HG02588 (cell line): ENCODE measurements around the gene NDUFS1.
"Not testable (repeated sequence)": the region's sequence is repeated elsewhere in the genome, so short reads cannot be mapped to it uniquely, and the experiment has no call there.

Source experiments
- ATAC-seq: cut with Tn5 transposase; IDR thresholded peaks from one replicate; pipeline ENCODE4 v1.9.1; 2021; ENCODE audit warnings: mild to moderate bottlenecking, moderate library complexity; ENCODE audit not compliant: unreplicated experiment

NDUFS1 gene

GRCh38 chr2:206105541-206105940 lies 53.7 kb downstream of the NDUFS1 start:
- no peak for ATAC-seq

- no peak for ATAC-seq
Measured at GRCh38 chr2:206105038-206105437, 54.2 kb downstream of the NDUFS1 start.

DNA sequence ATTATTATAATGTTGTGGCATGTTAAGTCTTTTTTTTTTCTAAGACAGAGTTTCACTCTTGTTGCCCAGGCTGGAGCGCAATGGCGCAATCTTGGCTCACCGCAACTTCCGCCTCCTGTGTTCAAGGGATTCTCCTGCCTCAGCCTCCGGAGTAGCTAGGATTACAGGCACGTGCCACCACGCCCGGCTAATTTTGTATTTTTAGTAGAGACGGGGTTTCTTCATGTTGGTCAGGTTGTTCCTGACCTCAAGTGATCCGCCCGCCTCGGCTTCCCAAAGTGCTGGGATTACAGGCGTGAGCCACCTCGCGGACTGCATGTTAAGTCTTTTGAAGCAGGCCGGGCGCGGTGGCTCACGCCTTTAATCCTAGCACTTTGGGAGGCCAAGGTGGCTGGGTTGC lies 60.4 kb downstream of the NDUFS1 start:
- ATAC-seq = not testable (repeated sequence)

GRCh38 chr2:206098471-206098870 lies 60.8 kb downstream of the NDUFS1 start:
- ATAC-seq = no peak

- no peak for ATAC-seq
Measured at GRCh38 chr2:206096876-206097275, 62.4 kb downstream of the NDUFS1 start.

DNA sequence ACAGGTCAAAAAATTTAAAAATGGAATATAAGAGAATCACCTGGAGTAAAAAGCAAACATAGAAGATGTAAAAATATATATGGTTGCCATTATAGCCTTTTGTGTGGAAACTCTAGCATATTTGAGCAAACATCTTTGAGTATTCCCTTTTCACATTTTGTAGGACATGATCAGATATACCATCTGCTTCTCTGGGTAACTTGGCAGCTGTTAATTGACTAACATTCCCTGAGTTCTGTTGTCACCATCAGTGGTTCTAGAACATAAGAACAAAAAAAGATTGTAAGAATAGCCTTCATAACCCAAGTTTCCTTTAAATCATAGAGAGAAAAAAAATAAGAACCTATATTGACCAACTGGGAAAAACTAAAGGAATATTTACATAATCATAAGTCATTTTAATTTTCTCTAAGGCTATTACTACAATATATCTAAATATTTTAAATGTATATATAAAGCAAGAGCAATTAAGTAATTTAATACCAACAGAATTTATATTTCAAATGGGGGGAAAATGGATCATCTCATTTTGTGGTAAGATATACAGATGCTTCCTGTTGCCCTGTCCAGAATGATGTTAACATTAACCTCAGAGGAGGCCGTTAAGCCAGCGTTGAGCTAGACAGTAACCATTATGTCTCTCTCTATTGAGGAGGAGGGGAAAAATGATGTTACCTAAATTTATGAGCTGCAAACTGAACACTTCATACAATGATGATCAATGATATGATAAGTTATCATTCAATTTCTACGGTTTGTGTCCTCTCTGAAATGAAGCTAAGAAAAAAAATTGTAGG lies 63.5 kb downstream of the NDUFS1 start:
- no peak for ATAC-seq

GRCh38 chr2:206092297-206092696 lies 66.9 kb downstream of the NDUFS1 start:
- no peak for ATAC-seq

DNA sequence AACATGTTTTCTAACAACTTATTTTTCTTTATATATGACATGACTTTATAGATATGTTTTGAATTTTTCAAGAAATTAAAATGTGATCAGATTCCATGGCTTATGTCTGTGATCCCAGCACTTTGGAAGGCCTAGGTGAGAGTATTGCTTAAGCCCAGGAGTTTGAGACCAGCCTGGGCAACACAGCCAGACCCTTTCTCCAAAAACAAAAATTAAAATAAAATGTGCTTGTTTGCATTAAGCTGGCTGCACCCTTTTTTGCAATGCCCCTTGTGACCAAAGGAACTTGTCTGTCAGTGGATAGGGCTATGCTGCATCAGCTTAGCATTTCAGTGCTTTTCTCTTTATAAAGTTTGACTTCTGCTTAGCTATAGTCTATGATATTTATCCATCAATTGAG lies 71.0 kb downstream of the NDUFS1 start:
- no peak for ATAC-seq

- ATAC-seq = no peak
Measured at GRCh38 chr2:206086716-206087350, 72.4 kb downstream of the NDUFS1 start.

GRCh38 chr2:206085742-206086445 lies 73.3 kb downstream of the NDUFS1 start, which contains the start of gene INO80D:
Gene INO80D (minus strand): TSS chr2:206086174. CDS start chr2:206063016, 23,158 bp downstream.
- ATAC-seq = peak; percentile 82

DNA sequence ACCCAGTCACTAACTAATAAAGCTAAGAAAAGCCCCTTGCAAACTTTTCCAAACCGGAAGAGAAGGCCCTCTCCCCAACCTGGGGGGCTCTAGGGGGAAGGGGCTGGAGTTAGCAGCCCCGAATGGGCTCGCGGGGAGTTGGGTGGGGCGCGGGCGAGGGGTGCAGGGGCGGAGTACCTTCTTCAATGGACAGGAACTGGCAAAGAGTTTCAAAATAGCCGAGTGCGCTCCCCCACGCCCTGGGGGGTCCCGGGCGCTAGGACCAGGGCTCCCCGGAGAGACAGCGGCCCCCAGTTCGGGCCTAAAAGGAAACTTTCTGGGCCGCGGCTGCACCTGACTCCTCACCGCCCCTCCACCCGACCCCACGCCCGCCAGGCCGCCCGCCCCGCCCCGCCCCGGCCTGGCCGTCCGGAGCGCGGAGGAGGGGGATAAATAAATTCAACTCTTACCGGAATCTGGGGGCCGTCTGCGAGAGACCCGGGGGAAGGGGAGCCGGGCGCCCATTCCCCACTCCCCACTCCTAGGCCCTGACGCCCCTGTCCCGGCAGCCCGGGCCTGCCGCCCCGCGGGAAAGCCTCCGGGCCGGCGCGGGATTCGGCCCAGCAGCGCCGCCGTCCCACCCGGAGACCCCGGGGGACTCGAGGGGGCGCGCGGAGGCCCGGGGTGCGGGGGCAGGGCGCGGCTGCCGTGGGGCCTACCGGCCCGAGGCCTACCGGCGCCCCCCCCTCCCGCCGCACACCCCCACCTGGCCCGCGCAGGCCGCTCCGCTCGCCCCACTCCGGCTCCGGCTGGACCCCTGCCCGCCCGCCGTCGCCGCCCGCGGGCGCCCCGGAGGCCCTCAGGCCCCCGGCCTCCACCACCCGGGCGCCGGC lies 74.1 kb downstream of the NDUFS1 start:
- peak; percentile 29 for ATAC-seq

DNA sequence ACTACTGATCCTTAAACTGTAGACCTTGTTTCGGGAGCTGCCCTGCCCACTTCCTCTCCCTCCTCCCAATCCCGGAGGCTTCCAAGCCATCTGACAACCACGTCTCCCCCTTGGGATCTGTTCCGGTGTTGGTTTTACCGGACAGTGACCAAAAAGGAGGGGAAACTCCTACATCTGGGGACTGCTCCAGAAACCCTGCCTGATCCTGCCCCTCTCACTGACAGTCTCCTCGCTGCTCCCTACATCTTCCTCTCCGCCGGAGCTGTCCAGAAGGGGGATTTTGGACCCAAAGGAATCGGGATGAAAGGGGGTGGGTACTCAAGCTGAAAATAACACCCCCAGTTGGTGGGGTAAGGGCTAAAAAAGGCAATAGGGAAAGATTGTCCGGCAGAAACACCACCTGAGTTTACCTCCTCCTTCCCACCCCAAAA lies 74.8 kb downstream of the NDUFS1 start:
- ATAC-seq = no peak

DNA sequence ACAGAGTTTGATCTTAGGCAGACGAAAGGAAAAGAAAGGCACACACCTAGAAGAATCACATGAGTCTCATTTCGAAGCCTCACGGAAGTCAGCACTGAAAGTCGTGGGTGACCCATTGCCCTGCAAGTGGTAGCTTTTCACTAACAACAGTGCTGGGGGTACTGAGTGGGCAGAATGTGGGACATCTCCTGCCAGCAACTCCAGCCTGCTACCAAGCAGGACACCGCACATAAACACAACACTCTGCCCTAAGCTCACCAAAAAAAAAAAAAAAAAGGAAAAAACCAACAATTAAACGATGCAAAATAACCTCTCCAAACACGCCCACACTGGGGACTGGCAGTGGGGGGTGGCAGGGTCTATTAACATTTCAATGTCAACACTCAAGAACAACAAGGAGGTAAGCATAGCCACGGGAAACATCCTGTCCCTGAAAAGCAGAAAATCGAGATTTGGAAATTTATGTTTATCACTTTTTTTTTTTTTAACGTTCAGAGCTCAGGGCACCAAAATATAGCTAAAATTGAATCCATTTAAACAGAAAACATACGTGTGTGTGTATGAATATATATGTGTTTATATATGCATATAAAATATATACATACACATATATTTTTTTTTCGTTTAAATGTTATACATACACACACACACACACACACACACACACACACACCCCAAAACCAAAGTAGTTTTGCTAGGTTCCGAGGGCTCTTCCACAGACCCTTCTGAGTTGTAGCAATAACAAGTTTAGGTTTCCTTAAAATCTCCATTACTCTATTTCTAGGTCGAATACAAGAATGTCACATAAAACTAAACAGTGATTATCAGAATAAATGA lies 75.4 kb downstream of the NDUFS1 start:
- ATAC-seq = peak; percentile 20

- ATAC-seq = no peak
Measured at GRCh38 chr2:206082298-206082843, 76.9 kb downstream of the NDUFS1 start.

- ATAC-seq = no peak
Measured at GRCh38 chr2:206080927-206081326, 78.3 kb downstream of the NDUFS1 start.

GRCh38 chr2:206079699-206080465 lies 79.4 kb downstream of the NDUFS1 start:
- ATAC-seq = no peak

DNA sequence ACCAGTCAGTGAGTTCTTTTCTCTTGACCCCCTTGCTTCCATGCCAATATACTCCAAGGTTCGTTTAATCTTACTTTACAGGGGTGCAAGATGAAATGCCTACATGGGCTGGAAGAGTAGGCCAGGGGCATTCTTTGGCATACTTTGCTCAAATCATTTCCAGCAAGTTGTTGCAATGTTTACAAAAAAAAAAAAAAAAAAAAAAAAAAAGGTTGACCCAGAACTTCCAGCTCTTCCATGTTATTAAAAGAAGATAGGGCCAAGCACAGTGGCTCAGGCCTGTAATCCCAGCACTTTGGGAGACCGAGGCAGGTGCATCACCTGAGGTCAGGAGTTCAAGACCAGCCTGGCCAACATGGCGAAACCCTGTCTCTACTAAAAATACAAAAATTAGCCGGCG lies 81.4 kb downstream of the NDUFS1 start:
- not testable (repeated sequence) for ATAC-seq

DNA sequence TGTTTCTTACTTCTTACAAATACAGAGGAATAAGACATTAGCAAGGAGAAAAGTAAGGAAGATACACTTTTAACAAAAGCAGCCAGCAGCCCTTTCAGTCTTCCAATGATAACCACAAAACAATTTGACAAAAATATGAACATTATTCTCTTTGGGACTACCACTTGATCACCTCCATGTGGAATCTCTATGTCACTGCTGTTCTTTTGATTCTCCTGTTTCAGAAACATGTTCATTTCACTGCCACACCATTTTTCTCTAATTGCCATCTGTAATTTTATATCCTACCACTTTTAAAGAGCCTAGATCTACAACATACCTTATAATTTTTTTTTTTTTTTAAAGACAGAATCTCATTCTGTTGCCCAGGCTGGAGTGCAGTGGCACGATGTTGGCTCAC lies 84.1 kb downstream of the NDUFS1 start:
- no peak for ATAC-seq

GRCh38 chr2:206071807-206072206 lies 87.4 kb downstream of the NDUFS1 start:
- no peak for ATAC-seq
